BE2C (cell line): ENCODE results near the gene ADAMTSL1.

ENCODE experiments used
- DNase-seq: peaks from one replicate; pipeline ENCODE4 v3.0.0-alpha.2; 2020
- H3K27me3 ChIP-seq: fragments of 250-450 bp; sonication (Bioruptor Pico); 2 replicates; pipeline ENCODE4 v1.5.1; 2020; ENCODE audit warnings: mild to moderate bottlenecking
- H3K36me3 ChIP-seq: fragments of 250-450 bp; sonication (Bioruptor Pico); 2 replicates; pipeline ENCODE4 v1.5.1; 2020; ENCODE audit warnings: mild to moderate bottlenecking
- H3K4me1 ChIP-seq: fragments of 250-450 bp; sonication (Bioruptor Pico); 2 replicates; pipeline ENCODE4 v1.5.1; 2020
- H3K4me3 ChIP-seq: 2 replicates; pipeline ENCODE4 v1.5.1; 2011; ENCODE audit warnings: low read depth, low read length
- H3K9me3 ChIP-seq: fragments of 250-450 bp; sonication (Bioruptor Pico); 2 replicates; pipeline ENCODE4 v1.5.1; 2020
- TF ChIP-seq, protein P1 (sequence below): IDR thresholded peaks from 2 replicates; pipeline ENCODE4 v1.5.1; 2012; ENCODE audit warnings: mild to moderate bottlenecking, low read depth, low read length

Gene ADAMTSL1

DNA sequence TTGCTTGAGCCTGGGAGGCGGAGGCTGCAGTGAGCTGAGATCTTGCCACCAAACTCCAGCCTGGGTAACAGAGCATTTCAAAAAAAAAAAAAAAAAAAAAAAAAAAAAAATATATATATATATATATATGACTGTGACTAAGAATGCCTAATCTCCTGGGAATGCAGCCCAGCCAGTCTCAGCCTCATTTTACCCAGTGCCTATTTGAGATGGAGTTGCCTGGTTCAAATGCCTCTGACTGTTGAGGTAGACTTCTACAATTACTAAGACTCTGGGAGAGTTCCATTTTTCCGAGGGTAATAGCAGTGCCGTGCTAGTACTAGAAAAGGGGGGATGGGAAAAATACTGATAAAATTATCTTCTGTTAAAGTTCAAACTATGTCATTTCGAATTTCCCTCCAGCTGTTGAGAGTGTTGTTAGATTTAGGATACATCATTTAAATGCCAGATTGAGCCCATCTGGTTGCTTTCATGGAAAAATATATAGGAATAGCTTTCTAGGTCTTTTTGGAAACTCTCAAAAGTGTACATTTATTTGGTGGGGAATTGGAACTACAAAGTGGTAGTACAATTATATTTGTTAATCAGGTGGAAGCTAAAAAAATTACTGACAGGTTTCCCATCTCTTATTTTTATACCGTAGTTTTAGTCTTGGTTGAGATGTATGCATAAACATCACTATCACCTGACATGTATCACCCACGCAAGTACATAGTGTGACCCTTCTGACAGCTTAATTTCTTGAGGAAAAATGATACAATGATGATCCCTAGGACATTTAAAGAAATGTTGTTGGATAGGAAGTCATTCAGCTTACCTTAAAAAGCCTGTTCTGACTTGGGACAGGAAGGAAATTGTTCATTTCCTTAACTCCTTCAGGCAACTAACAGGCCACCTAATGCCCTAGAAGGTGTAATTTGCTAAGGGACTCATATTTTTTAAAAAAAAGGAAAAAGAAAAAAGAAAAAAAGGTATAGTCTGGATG is 214.9 kb downstream of the ADAMTSL1 start:
- no peaks in the 10 kb centered on the region for H3K36me3 ChIP-seq
- no peak for DNase-seq
- no peaks in the 10 kb centered on the region for H3K27me3 ChIP-seq
- no peak overlapping the region for H3K4me3 ChIP-seq
- TF ChIP-seq, protein P1, sequence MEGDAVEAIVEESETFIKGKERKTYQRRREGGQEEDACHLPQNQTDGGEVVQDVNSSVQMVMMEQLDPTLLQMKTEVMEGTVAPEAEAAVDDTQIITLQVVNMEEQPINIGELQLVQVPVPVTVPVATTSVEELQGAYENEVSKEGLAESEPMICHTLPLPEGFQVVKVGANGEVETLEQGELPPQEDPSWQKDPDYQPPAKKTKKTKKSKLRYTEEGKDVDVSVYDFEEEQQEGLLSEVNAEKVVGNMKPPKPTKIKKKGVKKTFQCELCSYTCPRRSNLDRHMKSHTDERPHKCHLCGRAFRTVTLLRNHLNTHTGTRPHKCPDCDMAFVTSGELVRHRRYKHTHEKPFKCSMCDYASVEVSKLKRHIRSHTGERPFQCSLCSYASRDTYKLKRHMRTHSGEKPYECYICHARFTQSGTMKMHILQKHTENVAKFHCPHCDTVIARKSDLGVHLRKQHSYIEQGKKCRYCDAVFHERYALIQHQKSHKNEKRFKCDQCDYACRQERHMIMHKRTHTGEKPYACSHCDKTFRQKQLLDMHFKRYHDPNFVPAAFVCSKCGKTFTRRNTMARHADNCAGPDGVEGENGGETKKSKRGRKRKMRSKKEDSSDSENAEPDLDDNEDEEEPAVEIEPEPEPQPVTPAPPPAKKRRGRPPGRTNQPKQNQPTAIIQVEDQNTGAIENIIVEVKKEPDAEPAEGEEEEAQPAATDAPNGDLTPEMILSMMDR = no peak
- H3K4me1 ChIP-seq = no peaks in the 10 kb centered on the region
- H3K9me3 ChIP-seq = no peaks in the 10 kb centered on the region

DNA sequence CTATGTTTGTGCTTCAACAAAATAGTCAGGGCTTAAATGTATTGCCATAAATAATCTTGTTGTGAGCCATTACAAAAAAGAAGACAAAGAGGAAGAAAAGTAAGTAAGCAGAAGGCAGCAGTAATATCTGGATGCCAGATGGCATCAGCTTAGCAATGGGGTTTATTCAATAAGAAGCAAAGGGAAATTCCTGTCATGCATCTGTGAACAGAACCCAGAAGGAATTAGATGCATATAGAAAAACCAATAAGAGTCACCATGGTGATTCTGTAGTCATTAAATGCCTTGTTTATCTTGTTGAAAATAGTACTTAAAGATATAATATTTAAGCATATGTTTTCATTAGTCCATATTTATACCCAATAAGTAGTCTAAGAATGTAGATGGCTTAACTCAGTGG is 216.0 kb downstream of the ADAMTSL1 start:
- Histone ChIP-seq H3K4me3 (no peak overlapping the region), H3K9me3 (no peaks in the 10 kb centered on the region), H3K4me1 (no peaks in the 10 kb centered on the region), H3K36me3 (no peaks in the 10 kb centered on the region), H3K27me3 (no peaks in the 10 kb centered on the region)
- DNase-seq = no peak
- TF ChIP-seq, protein P1 = no peak

DNA sequence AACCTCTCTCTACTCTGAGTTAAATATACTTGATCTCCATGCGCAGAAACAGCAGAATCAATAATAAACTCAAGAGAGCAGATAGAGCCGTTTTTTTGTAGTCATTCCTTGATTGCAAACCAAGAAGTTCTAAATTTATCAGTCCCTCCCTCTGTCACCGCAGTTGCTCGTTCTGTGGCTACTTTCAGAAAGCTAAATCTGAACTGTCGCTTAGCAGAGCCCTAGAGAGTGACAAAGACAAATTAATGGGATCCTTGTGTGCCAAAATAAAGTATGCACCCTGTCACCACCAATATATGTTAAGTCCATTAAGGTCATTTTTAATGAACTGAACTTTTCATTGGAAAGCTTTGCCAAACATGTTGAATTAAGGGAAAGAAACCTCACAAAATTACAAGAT is 218.3 kb downstream of the ADAMTSL1 start:
- no peak overlapping the region for H3K4me3 ChIP-seq
- H3K27me3 ChIP-seq = no peaks in the 10 kb centered on the region
- TF ChIP-seq, protein P1 = no peak
- no peaks in the 10 kb centered on the region for H3K36me3 ChIP-seq
- H3K4me1 ChIP-seq = no peaks in the 10 kb centered on the region
- no peak for DNase-seq
- no peaks in the 10 kb centered on the region for H3K9me3 ChIP-seq

DNA sequence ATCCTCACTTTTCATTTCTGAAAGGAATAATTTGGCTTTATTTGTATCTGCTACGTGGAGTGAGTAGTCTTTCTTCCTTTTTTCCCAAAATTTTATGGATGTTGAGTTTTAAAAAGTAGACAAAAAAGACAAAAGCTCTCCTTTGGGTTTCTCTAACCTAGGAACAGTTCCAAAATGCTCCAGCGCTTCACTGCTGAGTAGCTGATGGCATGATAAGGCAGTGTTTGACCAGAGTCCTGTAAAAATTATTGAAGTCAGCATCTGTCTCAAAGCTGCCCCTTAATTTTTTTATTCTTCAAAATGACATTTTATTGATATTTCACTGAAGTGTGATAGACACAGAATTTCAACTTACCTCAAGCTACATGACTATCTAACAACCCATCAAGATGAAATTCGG is 219.0 kb downstream of the ADAMTSL1 start:
- no peaks in the 10 kb centered on the region for H3K9me3 ChIP-seq
- no peaks in the 10 kb centered on the region for H3K4me1 ChIP-seq
- H3K36me3 ChIP-seq = no peaks in the 10 kb centered on the region
- H3K27me3 ChIP-seq = no peaks in the 10 kb centered on the region
- TF ChIP-seq, protein P1 = no peak
- DNase-seq = no peak
- no peak overlapping the region for H3K4me3 ChIP-seq

DNA sequence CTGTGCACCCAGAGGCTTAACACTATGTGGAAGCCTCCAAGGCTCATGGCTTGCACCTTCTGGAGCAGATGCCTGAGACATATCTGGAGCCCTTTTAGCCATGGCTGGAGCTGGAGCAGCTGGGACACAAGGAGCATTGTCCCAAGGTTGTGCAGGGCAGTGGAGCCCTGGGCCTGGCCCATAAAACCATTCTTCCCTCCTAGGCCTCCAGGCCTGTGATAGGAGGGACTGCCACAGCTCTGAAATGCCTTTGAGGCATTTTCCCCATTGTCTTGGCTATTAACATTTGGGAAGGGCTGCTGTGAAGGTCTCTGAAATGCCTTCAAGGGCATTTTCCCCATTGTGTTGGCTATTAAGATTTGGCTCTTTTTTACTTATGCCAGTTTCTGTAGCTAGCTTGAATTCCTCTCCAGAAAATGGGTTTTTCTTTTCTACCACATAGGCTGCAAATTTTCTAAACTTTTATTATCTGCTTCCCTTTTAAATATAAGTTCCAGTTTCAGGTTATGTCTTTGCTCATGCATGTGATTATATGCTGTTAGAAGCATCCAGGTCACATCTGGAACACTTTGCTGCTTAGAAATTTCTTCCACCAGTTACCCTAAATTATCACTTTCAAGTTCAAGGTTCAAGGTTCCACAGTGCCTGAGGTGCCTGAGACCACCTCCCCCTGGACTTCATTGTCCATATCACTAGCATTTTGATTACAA is 221.2 kb downstream of the ADAMTSL1 start:
- TF ChIP-seq, protein P1 = no peak
- Histone ChIP-seq H3K27me3 (no peaks in the 10 kb centered on the region), H3K36me3 (no peaks in the 10 kb centered on the region)

More for the DNA sequence above, 221.2 kb downstream of the ADAMTSL1 start:
- DNase-seq = no peak
- H3K4me3 ChIP-seq = no peak overlapping the region
- no peaks in the 10 kb centered on the region for H3K9me3 ChIP-seq
- no peaks in the 10 kb centered on the region for H3K4me1 ChIP-seq
